Measurements from ENCODE around the gene ZBTB17.

GRCh38 chr1:16005597-16005996 lies 29.7 kb upstream of the ZBTB17 start:
- no peak for TF ChIP-seq CTCF (IDR thresholded peaks at IDR 0.05)
- TF ChIP-seq POLR2A (IDR thresholded peaks at IDR 0.05), result no peak
